Natural killer cell treated with Interleukin-12 subunit alpha and Interleukin-12 subunit beta and Interleukin-15 and Interleukin-18, amount 100 ng/mL, for 72 hours (primary cell): ENCODE results near the gene IPO5. TPM values are rescaled to one million over a fixed set of nuclear protein-coding genes. Genes with fewer than 3 reads are reported as not detected.
"Not testable (repeated sequence)": the region's sequence is repeated elsewhere in the genome, so short reads cannot be mapped to it uniquely, and the experiment has no call there.

Experiments
- ATAC-seq, 2 donors: fragments of 150-1000 bp; cut with Tn5 transposase in 1 of 2; sonication (Bioruptor Pico), chemical (Tn5 transposase) in 1 of 2; 2 replicates each; pipeline ENCODE4 v1.10.0; 2021
- DNase-seq: peaks from one replicate; pipeline ENCODE4 v3.0.0; 2022; ENCODE audit warnings: low spot score
- H3K27ac Mint-ChIP-seq, 2 donors: 1 replicate in 1 of 2; 2 replicates in 1 of 2; pipeline ENCODE4 v1.8.0; 2022; ENCODE audit warnings: mixed read lengths in 2 of 2, mild to moderate bottlenecking in 1 of 2, moderate library complexity in 1 of 2
- H3K27me3 Mint-ChIP-seq, 2 donors: 1 replicate in 1 of 2; 2 replicates in 1 of 2; pipeline ENCODE4 v1.8.0; 2022; ENCODE audit warnings: mixed read lengths in 2 of 2
- H3K36me3 Mint-ChIP-seq: one replicate; pipeline ENCODE4 v1.8.0; 2022; ENCODE audit warnings: mixed read lengths
- H3K4me1 Mint-ChIP-seq, 2 donors: 1 replicate in 1 of 2; 2 replicates in 1 of 2; pipeline ENCODE4 v1.8.0; 2022; ENCODE audit warnings: low read depth in 2 of 2, mixed read lengths in 2 of 2, mild to moderate bottlenecking in 1 of 2
- H3K4me3 Mint-ChIP-seq: one replicate; pipeline ENCODE4 v1.8.0; 2022; ENCODE audit warnings: mixed read lengths
- H3K9me3 Mint-ChIP-seq: 2 replicates; pipeline ENCODE4 v1.8.0; 2022; ENCODE audit warnings: mixed read lengths
- total RNA-seq, 2 donors: library from RNA; stranded (reverse); gene quantifications; one replicate each; pipeline ENCODE4 v1.2.3, GENCODE V29; 2022

IPO5 gene
- total RNA-seq, 2 donors from 2014 or later: 138 to 295 TPM

GRCh38 chr13:97936036-97936435 lies 17.4 kb upstream of the IPO5 start:
- peaks cover 27 to 42% of the 10 kb centered on the region in 2 donors for H3K27me3 Mint-ChIP-seq
- no peak overlapping the region for H3K27ac Mint-ChIP-seq
- DNase-seq: no peak
- H3K4me1 Mint-ChIP-seq: no peaks in the 10 kb centered on the region
- ATAC-seq: no peak
- H3K9me3 Mint-ChIP-seq: no peaks in the 10 kb centered on the region
- H3K4me3 Mint-ChIP-seq: no peak overlapping the region
- H3K36me3 Mint-ChIP-seq: no peaks in the 10 kb centered on the region

DNA sequence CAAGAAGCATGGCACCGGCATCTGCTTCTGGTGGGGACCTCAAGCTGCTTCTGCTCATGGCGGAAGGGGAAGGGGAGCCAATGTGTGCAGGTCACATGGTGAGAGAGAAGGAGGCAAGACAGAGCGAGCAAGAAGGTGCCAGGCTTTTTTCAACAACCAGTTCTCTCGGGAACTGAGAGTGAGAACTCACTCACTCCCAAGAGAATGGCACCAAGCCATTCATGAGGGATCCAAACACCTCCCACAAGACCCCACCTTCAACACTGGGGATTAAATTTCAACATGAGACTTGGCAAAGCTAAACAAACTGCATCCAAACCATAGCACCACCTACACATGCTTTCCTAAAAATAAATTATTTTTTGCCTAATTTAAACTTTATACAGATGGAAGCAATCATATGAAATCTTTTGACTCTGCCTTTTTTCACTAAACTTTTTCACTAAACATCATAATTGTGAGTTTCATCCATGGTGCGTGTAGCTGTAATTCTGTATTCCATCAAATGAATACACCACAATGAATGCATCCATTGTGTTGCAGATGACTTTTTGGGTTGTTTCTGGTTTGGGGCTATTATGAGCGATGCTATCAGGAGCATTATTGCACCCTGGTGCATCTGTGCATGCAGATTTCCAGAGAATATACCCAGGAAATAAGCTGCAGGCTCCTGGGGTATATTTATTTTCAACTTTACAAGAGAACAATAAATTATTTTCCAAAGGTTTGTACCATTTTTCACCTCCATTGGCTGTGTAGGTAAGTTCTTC lies 14.6 kb upstream of the IPO5 start:
- ATAC-seq (no peak), DNase-seq (no peak)
- H3K9me3 Mint-ChIP-seq: no peaks in the 10 kb centered on the region
- no peak overlapping the region for H3K4me3 Mint-ChIP-seq
- peaks cover 22 to 33% of the 10 kb centered on the region in 2 donors for H3K27me3 Mint-ChIP-seq
- no peaks in the 10 kb centered on the region for H3K4me1 Mint-ChIP-seq
- no peaks in the 10 kb centered on the region for H3K36me3 Mint-ChIP-seq
- no peak overlapping the region for H3K27ac Mint-ChIP-seq

GRCh38 chr13:97944396-97945029 lies 9.0 kb upstream of the IPO5 start:
- Mint-ChIP-seq H3K36me3 (no peaks in the 10 kb centered on the region), H3K9me3 (no peaks in the 10 kb centered on the region), H3K4me3 (no peak overlapping the region), H3K27me3 (peaks cover 6% of the 10 kb centered on the region in 2 donors), H3K4me1 (no peaks in the 10 kb centered on the region), H3K27ac (no peak overlapping the region)
- DNase-seq: no peak
- ATAC-seq: no peak

DNA sequence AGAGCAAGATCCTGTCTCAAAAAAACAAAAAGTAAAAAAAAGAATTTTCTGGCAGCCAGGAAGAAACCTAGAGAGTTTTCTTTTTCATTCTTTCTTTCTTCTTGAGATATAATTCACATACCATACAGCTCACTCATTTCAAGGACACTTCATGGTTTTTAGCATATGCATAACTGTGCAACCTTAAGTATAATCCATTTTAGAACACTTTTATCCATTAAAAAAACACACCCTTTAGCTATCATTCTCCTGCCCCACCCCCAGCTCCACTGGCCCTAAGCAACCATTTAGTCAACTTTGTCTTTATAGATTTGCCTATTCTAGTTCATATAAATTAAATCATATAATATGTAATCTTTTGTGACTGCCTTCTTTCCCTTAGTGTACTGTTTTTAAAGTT lies 8.1 kb upstream of the IPO5 start:
- H3K4me1 Mint-ChIP-seq: no peaks in the 10 kb centered on the region

GRCh38 chr13:97945792-97946419 lies 7.6 kb upstream of the IPO5 start:
- Mint-ChIP-seq H3K4me1 (no peaks in the 10 kb centered on the region), H3K9me3 (peaks cover 5% of the 10 kb centered on the region), H3K36me3 (peaks cover 6% of the 10 kb centered on the region), H3K27me3 (peaks cover 0 to 8% of the 10 kb centered on the region in 2 donors), H3K4me3 (no peak overlapping the region), H3K27ac (no peak overlapping the region)
- ATAC-seq (peak in 1 of 2 donors; percentile 46), DNase-seq (no peak)

More for the DNA sequence above, 8.1 kb upstream of the IPO5 start:
- ATAC-seq (no peak), DNase-seq (no peak)
- Mint-ChIP-seq H3K27ac (no peak overlapping the region), H3K4me3 (no peak overlapping the region), H3K27me3 (peaks cover 0 to 5% of the 10 kb centered on the region in 2 donors), H3K36me3 (peaks cover 4% of the 10 kb centered on the region), H3K9me3 (peaks cover 2% of the 10 kb centered on the region)

- ATAC-seq: no peak
- Mint-ChIP-seq H3K4me1 (no peaks in the 10 kb centered on the region), H3K36me3 (peaks cover 6% of the 10 kb centered on the region), H3K27me3 (peaks cover 3 to 8% of the 10 kb centered on the region in 2 donors), H3K9me3 (peaks cover 5% of the 10 kb centered on the region), H3K27ac (no peak overlapping the region), H3K4me3 (no peak overlapping the region)
- no peak for DNase-seq
Observed at GRCh38 chr13:97946951-97947588, 6.4 kb upstream of the IPO5 start.

- Mint-ChIP-seq H3K27ac (no peak overlapping the region), H3K9me3 (peaks cover 5% of the 10 kb centered on the region), H3K4me3 (no peak overlapping the region), H3K4me1 (no peaks in the 10 kb centered on the region), H3K36me3 (peaks cover 6% of the 10 kb centered on the region), H3K27me3 (peaks cover 3 to 8% of the 10 kb centered on the region in 2 donors)
- DNase-seq: no peak
- no peak for ATAC-seq
Observed at GRCh38 chr13:97948041-97948440, 5.4 kb upstream of the IPO5 start.

- H3K27ac Mint-ChIP-seq, H3K4me3 Mint-ChIP-seq: not testable (repeated sequence)
Observed at GRCh38 chr13:97949316-97949715, 4.2 kb upstream of the IPO5 start.

GRCh38 chr13:97951376-97951775 lies 2.1 kb upstream of the IPO5 start:
- peaks cover 3 to 15% of the 10 kb centered on the region in 2 donors for H3K27me3 Mint-ChIP-seq
- H3K4me3 Mint-ChIP-seq: no peak overlapping the region
- DNase-seq (no peak), ATAC-seq (no peak)
- H3K9me3 Mint-ChIP-seq: peaks cover 5% of the 10 kb centered on the region
- peaks cover 6% of the 10 kb centered on the region for H3K36me3 Mint-ChIP-seq
- no peak overlapping the region for H3K27ac Mint-ChIP-seq
- no peaks in the 10 kb centered on the region for H3K4me1 Mint-ChIP-seq

More at GRCh38 chr13:97949316-97949715, 4.2 kb upstream of the IPO5 start:
- peaks cover 3 to 11% of the 10 kb centered on the region in 2 donors for H3K27me3 Mint-ChIP-seq
- ATAC-seq, DNase-seq, H3K4me1 Mint-ChIP-seq, H3K36me3 Mint-ChIP-seq, H3K9me3 Mint-ChIP-seq: not testable (repeated sequence)

DNA sequence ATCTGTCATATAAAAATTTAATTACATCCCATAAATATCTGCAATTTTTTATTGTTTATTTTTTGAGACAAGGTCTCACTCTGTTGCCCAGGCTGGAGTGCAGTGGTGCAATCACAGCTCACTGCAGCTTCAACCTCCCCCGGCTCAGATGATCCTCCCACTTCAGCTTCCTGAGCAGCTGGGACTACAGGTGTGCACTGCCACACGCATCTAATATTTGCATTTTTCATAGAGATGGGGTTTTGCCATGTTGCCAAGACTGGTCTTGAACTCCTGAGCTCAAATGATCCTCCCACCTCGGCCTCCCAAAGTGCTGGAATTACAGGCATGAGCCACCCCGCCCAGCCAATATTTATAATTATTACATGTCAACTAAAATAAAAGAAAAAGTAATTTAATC lies 644 bp upstream of the IPO5 start:
- H3K36me3 Mint-ChIP-seq, DNase-seq, ATAC-seq: not testable (repeated sequence)

DNA sequence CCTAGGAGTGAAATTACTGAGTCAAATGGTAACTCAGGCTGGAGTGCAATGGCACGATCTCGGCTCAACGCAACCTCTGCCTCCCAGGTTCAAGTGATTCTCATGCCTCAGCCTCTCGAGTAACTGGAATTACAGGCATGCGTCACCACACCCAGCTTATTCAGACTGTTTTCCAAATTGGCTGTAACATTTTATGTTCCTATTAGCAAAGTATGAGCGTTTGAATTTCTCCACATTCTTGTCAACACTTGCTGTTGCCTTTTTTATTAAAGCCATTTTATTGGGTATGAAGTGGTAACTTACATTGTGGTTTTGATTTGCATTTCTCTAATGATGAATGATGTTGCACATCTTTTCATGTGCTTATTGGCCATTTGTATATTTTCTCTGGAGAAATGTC lies 7.9 kb downstream of the IPO5 start:
- Mint-ChIP-seq H3K27me3 (peaks cover 4 to 7% of the 10 kb centered on the region in 2 donors), H3K4me3 (no peak overlapping the region), H3K36me3 (no peaks in the 10 kb centered on the region), H3K9me3 (no peaks in the 10 kb centered on the region), H3K4me1 (no peaks in the 10 kb centered on the region), H3K27ac (no peak overlapping the region)
- no peak for ATAC-seq
- DNase-seq: no peak

More for the DNA sequence above, 644 bp upstream of the IPO5 start:
- not testable (repeated sequence) for H3K4me3 Mint-ChIP-seq, H3K27ac Mint-ChIP-seq, H3K9me3 Mint-ChIP-seq, H3K4me1 Mint-ChIP-seq
- peaks cover 3 to 15% of the 10 kb centered on the region in 2 donors for H3K27me3 Mint-ChIP-seq

- DNase-seq: no peak
- Mint-ChIP-seq H3K9me3 (no peaks in the 10 kb centered on the region), H3K4me3 (no peak overlapping the region), H3K4me1 (no peaks in the 10 kb centered on the region), H3K27me3 (peaks cover 12 to 18% of the 10 kb centered on the region in 2 donors), H3K27ac (no peak overlapping the region), H3K36me3 (no peaks in the 10 kb centered on the region)
- no peak for ATAC-seq
Observed at GRCh38 chr13:97962887-97963286, 9.4 kb downstream of the IPO5 start.

DNA sequence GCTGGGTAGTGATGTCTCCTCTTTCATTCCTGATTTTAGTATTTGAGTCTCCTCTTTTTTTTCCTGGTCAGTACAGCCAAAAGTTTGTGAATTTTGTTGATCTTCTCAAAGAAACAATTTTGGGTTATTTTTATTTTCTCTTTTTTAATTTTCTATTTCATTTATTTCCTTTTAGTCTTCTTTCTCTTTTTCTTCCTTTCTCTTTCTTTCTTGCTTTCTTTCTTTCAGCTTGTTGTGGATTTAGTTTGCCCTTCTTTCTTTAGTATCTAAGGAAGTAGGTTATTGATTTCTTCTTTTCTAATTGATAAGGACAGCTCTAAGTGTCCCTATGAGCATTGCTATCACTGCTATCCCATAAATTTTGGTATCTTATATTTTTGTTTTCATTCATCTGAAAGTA lies 13.8 kb downstream of the IPO5 start:
- Mint-ChIP-seq H3K4me1 (no peaks in the 10 kb centered on the region), H3K27ac (no peak overlapping the region), H3K4me3 (no peak overlapping the region), H3K36me3 (no peaks in the 10 kb centered on the region), H3K9me3 (no peaks in the 10 kb centered on the region), H3K27me3 (peaks cover 18 to 32% of the 10 kb centered on the region in 2 donors)
- ATAC-seq (no peak), DNase-seq (no peak)

DNA sequence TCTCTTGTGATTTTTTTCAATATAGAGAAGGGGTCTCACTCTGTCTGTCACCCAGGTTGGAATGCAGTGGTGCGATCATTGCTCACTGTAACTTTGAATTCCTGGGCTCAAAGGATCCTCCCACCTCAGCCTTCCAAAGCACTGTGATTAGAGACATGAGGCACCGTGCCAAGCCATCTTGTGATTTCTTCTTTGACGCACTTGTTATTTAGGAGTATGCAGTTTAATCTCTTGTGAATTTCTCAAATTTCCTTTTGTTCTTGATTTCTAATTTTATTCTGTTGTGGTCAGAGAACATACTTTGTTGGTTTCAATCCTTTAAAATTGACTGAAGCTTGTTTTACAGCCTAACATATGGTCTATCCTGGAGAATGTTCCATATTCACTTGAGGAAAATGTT lies 14.5 kb downstream of the IPO5 start:
- peaks cover 18 to 32% of the 10 kb centered on the region in 2 donors for H3K27me3 Mint-ChIP-seq
- DNase-seq: no peak
- H3K4me1 Mint-ChIP-seq: no peaks in the 10 kb centered on the region
- H3K27ac Mint-ChIP-seq: no peak overlapping the region
- no peaks in the 10 kb centered on the region for H3K36me3 Mint-ChIP-seq
- H3K4me3 Mint-ChIP-seq: no peak overlapping the region
- H3K9me3 Mint-ChIP-seq: no peaks in the 10 kb centered on the region
- no peak for ATAC-seq
